ENCODE measurements around the gene ZNF777. TPM values are rescaled to one million over a fixed set of nuclear protein-coding genes. Genes with fewer than 3 reads are reported as not detected.
"Not testable (repeated sequence)": the region's sequence is repeated elsewhere in the genome, so short reads cannot be mapped to it uniquely, and the experiment has no call there.

ZNF777 gene
- total and polyA plus RNA-seq, 12 donors = 3.5 to 16.2 (median 11.8) TPM

DNA sequence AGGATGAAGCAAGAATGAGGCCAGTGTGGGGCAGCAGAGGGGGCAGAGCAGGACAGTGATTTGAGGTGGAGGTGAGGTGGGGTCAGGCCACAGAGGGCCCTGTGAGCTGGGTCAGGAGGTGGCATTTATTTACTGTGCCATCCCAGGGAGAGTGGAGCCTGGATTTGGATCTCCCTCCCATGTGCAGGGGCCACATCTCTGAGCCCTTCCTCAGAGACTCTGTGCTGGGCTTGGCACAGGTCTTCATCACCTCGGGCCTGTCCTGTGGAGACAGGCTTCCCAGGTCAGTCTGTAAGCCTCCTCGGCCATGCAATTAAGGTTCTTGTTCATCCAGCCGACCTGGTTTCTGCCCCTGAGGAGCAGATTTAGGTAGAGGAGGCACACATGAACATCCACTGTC lies 40.9 kb downstream of the ZNF777 start:
- Histone ChIP-seq H3K9me3 (replicated peaks in 1 of 3) (no peaks in the 10 kb centered on the region), H3K27me3 (no peaks in the 10 kb centered on the region), H3K4me3 (no peak overlapping the region), H3K36me3 (replicated peaks in 1 of 2) (no peaks in the 10 kb centered on the region), H3K4me1 (replicated peaks in 1 of 2) (peaks cover 7 to 13% of the 10 kb centered on the region in 2 donors), H3K27ac (no peak overlapping the region)
- no peak for TF ChIP-seq POLR2A (IDR thresholded peaks at IDR 0.05)
- TF ChIP-seq, protein P1, sequence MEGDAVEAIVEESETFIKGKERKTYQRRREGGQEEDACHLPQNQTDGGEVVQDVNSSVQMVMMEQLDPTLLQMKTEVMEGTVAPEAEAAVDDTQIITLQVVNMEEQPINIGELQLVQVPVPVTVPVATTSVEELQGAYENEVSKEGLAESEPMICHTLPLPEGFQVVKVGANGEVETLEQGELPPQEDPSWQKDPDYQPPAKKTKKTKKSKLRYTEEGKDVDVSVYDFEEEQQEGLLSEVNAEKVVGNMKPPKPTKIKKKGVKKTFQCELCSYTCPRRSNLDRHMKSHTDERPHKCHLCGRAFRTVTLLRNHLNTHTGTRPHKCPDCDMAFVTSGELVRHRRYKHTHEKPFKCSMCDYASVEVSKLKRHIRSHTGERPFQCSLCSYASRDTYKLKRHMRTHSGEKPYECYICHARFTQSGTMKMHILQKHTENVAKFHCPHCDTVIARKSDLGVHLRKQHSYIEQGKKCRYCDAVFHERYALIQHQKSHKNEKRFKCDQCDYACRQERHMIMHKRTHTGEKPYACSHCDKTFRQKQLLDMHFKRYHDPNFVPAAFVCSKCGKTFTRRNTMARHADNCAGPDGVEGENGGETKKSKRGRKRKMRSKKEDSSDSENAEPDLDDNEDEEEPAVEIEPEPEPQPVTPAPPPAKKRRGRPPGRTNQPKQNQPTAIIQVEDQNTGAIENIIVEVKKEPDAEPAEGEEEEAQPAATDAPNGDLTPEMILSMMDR (IDR thresholded peaks at IDR 0.05) = no peak
- intact Hi-C loops (cut with DNase I) = loop anchor here in 1 of 2 donors (5.0 kb wide), 1 partner anchor 37 kb away; no protein-coding TSS in a partner anchor
- DNase-seq = no peak
- WGBS, 4 donors = 78 to 87% methylated on average over 3 of the region's 3 CpGs; no CpG with 5 or more reads in 2 of the 4 donors

DNA sequence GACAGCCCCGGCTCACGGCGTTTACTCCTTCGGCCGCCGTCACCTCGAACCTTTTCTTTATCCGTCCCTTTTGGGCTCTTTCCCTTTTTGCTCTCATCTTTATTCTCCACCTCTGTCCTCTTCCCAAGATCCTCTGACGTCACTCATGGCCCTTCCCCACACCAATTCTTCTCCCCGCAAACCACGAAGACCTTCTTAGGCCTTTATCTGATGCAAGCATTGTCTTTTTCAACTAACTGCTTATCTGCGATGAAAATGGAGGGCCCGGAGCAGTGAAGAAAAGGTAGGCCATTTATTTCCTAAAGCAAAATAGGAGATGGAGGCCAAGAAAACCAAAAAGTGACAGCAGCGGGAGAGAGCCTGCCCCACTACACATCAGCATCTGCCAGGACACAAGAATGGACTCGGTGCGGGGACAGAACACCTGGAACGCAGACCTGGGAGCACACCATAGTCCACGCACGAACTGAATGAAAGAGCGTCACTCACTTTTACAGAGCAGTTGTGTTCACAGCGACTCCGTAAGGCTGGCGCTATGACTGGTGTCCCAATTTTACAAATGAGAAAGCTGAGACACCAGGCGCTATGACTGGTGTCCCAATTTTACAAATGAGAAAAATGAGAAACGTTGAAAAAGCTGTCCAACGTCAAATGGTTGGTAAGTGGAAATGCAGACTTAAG lies 45.3 kb downstream of the ZNF777 start:
- peak overlapping the region in 1 of 5 donors; percentile 32 for H3K27ac ChIP-seq
- no peaks in the 10 kb centered on the region for H3K9me3 ChIP-seq (replicated peaks in 1 of 3)
- no peak for DNase-seq
- intact Hi-C loops (cut with DNase I) = no loop called here
- H3K4me3 ChIP-seq = peak overlapping the region in 1 of 4 donors; percentile 30
- no peak for TF ChIP-seq POLR2A (IDR thresholded peaks at IDR 0.05)
- TF ChIP-seq, protein P1 (IDR thresholded peaks at IDR 0.05) = no peak
- H3K4me1 ChIP-seq (replicated peaks in 1 of 2) = no peaks in the 10 kb centered on the region
- 51 to 61% (median 55%) methylated on average over 26 of the region's 26 CpGs for WGBS, 4 donors
- H3K36me3 ChIP-seq (replicated peaks in 1 of 2) = no peaks in the 10 kb centered on the region
- no peaks in the 10 kb centered on the region for H3K27me3 ChIP-seq

DNA sequence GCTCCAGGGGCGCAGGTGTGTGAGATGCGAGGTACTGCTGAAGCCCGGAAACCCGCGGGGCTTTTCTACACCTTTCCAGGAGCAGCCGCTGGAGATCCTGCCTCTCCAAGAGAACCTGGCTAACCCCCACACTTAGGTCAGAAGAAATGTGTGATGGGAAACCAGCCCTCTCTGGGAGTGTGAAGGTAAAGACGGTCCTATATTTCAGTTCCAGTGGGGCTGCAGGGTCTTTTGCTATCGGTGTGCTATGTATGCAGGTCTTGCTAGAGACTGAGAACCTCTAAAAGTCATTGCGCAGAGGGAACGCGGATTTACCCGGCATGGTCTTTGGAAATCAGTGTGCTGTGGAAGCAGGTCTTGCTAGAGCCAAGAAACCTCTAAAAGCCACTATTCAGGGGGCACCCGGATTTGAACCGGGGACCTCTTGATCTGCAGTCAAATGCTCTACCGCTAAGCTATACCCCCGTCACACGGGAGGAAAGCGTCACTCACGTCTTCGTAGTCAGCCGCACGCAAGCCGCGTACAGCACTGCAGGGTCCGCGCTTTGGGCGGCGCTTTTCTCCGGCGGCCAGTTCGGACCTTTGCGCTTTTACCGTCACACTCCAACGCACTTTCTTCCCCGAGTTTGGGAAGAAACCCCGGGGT lies 46.0 kb downstream of the ZNF777 start:
- intact Hi-C loops (cut with DNase I) = no loop called here
- Histone ChIP-seq H3K9me3 (replicated peaks in 1 of 3) (no peaks in the 10 kb centered on the region), H3K4me3 (peak overlapping the region in 1 of 4 donors; percentile 30)

DNA sequence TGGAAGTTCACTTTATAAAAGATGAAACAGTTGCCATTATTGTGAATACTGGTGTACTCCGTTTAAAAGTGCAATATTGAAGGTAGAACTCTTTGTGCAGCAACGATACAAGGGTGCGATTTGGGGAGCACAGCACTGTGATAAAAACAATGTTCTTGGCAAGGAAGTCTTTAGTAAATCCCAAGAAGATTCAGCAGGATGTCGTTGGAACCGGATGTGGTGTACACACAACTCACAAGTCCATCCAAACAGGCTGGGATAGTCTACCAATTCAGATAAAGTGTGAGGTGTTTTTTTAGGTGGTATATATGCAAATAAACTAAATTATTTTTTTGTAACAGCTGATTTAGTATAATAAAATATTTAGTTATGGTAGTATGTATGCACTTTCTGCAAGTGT lies 46.7 kb downstream of the ZNF777 start:
- no peaks in the 10 kb centered on the region for H3K4me1 ChIP-seq (replicated peaks in 1 of 2)
- intact Hi-C loops (cut with DNase I) = no loop called here
- no peaks in the 10 kb centered on the region for H3K27me3 ChIP-seq
- 52 to 70% (median 62%) methylated on average over 5 of the region's 5 CpGs for WGBS, 4 donors
- H3K36me3 ChIP-seq (replicated peaks in 1 of 2) = no peaks in the 10 kb centered on the region
- no peak overlapping the region for H3K4me3 ChIP-seq
- no peak overlapping the region for H3K27ac ChIP-seq
- H3K9me3 ChIP-seq (replicated peaks in 1 of 3) = no peaks in the 10 kb centered on the region
- TF ChIP-seq, protein P1 (IDR thresholded peaks at IDR 0.05) = no peak
- no peak for TF ChIP-seq POLR2A (IDR thresholded peaks at IDR 0.05)
- DNase-seq = no peak

More for the DNA sequence above, 46.0 kb downstream of the ZNF777 start:
- DNase-seq = peak in 6 of 7 donors; percentile 43 to 86 (median 50)
- Histone ChIP-seq H3K27ac (peak overlapping the region in 1 of 5 donors; percentile 32), H3K27me3 (no peaks in the 10 kb centered on the region), H3K36me3 (replicated peaks in 1 of 2) (no peaks in the 10 kb centered on the region), H3K4me1 (replicated peaks in 1 of 2) (no peaks in the 10 kb centered on the region)
- 3 to 9% (median 6%) methylated on average over 32 to 36 of the region's 36 CpGs for WGBS, 4 donors
- TF ChIP-seq, protein P1 (IDR thresholded peaks at IDR 0.05) = no peak
- no peak for TF ChIP-seq POLR2A (IDR thresholded peaks at IDR 0.05)

DNA sequence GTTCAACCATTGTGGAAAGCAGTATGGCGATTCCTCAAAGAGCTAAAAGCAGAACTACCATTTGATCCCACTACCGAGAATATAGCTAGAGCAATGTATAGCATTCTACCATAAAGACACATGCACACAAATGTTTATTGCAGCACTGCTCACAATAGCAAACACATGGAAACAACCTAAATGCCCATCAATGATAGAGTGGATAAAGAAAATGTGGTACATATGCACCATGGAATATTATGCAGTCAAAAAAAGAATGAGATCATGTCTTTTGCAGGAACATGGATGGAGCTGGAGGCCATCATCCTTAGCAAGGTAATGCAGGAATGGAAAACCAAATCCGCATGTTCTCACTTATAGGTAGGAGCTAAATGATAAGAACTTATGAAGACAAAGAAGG lies 47.8 kb downstream of the ZNF777 start:
- DNase-seq; H3K27ac ChIP-seq; H3K4me1 ChIP-seq (replicated peaks in 1 of 2); H3K36me3 ChIP-seq (replicated peaks in 1 of 2); intact Hi-C loops (cut with DNase I); H3K4me3 ChIP-seq; H3K27me3 ChIP-seq; H3K9me3 ChIP-seq (replicated peaks in 1 of 3): not testable (repeated sequence)
- WGBS, 4 donors = 77 to 92% (median 89%) methylated on average over 3 of the region's 3 CpGs

Measured in adrenal gland (tissue), 12 donors.